Measurements from ENCODE around the gene STAG3.

STAG3 gene

DNA sequence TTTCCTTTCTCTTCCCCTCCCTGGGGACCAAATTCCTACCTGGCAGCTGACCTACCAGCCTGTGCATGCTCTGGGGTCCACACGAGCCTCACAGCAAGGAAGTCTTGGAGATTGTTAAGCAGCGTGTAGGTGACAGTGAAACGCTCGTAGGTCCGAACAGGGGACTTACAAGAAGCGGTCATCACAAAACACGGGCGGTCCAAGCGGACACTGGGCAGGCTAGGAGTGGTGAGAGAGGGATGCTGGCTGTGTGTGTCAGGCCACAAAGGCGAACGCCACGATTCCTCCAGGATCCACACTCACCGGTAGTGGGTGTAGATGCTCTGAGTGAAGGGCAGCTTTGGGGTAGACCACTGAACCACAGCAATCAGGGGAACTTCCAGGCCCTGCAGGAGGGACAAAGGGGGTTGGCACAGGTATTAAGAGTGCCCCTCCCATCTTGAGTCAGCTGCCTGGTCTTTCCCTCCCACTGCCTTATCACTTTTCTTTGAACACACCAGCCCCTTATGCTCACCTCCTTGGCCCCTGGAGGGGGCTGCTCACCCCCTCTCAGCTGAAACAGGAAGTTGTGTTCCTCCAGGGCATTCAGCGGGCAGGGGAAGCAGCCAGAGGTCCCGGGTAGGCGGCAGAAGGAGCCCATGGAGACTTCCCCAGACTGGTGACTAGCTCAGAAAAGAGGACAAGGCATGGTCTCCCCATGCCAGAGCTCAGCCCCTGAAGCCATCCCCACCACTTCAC, 21.2 kb upstream of the STAG3 start:
- DNase-seq = no peak

DNA sequence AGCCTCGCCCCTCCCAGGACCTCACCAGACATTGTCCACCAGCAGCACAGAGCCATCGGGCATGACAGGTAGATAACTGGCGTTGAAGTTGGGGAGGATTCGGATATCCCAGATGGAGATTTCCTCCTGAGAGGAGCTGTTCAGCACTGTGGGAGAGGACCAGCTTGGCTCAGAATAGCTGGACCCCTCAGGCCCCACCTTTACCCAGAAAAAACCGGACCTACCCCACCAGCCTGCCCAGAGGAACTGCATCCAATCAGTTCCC, 20.7 kb upstream of the STAG3 start:
- DNase-seq = no peak

DNA sequence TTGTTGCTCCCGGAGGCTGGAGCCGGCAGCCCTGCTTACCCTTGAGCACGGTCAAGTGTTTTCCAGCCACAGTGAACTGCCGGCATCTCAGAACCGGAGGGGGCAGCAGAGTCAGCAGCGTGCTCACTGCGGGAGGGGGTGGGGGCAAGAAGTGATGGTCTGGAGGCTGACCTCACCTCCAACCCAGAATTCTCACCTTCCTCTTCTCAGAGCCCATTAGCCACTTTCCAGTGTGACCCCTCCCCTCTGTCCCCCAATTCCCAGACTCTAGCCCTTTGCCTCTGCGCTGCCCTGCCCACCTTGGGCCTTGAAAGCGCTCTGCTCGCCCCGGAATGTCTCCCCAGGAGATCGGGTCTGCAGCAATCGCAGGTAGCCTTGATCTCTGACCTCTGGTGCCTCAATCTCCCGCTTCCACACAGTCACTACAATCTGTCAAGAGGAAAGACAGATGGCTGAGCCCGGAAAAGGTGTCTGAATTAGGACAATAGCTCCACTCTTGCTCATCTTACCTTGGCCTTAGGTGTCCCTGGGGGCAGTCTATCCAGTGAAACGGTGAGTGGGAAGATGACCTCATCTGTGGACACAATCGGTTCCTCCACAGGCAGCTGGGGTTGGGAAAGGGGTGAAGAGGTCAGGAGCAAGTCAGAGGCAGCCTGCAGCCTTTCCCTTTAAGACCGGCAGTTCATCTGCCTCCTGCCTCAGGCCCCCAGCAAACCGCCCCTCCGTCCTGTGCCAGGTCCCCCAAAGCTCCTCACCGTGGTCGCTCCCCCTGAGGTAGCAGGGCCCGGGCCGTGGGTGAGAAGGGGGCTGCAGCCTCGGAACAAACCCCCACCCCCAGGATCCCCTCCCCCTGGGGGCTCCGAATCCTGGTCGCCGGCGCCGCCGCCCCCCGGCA, 20.1 kb upstream of the STAG3 start:
- DNase-seq = no peak

DNA sequence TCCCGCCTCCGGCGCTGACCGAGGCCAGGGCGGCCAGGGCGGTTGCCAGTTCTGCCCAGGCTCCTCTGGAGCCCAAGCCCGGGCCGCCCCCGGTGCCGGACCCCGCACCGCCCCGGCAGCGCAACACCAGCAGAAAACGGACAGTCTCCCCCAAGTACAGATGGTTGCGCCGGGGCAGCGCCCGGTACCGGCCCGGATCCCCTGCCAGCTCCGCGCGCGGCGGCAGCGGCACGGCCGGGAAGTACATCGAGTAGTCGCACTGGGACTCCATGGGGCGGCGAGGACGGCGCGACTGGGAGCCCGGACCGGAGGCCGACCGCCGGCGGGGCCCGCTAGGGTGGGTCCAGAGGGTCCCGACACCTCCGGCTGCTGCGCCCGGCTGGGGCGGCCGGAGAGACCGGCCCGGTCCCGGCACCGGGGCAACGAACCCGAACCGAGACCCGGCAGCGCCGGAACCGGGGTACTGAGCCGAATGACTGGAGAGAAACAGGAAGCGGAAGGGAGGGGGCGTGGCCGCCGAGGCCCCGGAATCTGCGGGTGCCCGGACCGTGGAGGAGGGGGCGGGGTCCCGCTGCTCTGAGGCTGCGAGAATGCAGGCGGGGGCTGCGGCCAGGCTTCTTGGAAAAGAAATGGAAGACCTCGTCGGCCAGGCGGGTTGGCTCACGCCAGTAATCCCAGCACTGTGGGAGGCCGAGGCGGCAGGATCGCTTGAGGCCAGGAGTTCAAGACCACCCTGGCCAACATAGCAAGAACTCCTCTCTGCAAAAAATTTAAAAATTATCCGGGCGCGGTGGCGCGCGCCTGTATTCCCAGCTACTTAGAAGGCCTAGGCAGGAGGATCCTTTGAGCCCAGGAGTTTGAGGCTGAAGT, 19.3 kb upstream of the STAG3 start, which contains the start of gene TRAPPC14:
TSS of gene TRAPPC14 (minus strand) at position 495 of the 870 bp plus-strand sequence. CDS start at position 271, 224 bp downstream.
- peak; percentile 92 for DNase-seq

DNA sequence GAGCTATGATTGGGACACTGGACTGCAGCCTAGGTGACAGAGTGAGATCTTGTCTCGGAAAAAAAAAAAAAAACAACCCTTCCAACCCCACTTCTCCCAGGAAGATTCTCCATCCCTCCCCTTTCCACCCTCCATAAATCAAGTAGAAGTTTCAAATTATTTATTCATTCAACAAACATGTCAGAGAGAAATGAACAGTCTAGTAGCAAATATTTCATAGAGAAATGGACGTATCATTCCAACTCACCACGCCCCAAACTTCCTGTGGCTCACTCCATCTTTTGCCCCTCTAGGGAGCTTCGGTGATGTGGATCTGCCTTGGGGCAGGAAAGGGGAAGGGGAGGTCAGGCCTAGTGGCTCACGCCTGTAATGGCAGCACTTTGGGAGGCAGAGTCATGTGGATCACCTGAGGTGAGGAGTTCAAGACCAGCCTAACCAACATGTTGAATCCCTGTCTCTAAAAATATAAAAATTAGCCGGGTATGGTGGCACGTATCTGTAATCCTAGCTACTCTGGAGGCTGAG, 18.6 kb upstream of the STAG3 start:
- DNase-seq = no peak

DNA sequence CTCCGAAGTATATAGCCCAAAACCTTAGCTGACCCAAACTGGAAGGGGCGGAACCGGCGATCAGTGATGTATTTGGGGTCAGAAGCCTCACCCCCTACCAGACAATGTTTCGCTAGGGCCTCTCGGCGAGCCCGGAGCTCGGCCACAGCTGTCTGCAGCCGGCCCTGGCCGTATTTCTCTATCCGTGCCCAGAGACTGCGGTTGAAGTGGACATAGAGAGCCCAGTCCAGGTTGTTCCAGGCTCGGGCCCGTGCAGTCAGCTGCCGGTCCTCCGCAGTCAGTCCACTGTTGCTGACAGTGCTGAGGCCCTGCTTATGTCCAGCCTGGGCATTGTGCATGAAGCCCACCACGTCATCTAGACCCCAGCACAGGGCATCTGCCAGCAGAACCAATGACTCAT, 17.7 kb upstream of the STAG3 start:
- DNase-seq = no peak

DNA sequence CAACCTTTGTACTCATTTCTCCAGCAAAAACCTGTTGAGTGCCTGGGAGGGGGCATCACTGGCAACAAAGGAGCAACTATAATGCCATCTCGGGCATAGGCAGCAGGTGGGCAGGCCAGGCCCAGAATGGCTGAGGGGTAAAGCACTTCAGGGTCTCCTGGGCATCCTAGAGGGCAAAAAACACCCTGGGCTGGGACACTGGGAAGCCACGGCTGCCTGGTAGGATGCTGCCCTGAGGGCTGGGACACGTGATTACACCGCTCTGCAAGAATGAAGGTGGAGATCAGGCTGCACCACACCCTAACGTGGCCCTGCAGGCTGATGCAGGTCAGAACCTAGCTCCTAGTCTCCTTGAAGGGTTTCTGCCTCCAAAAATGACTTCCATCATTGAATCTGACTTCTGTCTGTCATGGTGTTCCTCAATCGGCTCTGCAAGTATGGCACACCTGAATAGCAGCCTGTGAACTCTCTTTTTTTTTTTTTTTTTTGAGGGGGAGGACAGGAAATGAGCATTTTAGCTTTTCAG, 14.6 kb upstream of the STAG3 start:
- no peak for DNase-seq

DNA sequence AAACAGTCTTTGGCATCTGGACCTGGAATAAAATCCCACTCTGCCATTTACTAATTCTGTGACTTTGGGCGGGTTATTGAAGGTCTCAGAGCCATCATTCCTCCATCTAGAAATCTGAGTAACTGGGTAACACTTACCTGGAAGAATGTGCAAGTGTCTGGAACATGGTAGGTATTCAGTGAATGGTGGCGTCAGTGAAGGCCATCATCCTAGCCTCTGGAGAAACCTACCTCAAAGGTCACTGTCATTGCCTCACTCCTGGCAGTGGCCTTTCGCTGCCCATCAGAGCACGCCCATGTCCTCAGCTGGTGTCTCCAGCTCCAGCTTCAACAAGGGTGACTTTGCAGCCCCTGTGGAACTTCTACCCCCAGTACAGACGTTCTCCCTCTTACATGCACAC, 13.8 kb upstream of the STAG3 start:
- no peak for DNase-seq

DNA sequence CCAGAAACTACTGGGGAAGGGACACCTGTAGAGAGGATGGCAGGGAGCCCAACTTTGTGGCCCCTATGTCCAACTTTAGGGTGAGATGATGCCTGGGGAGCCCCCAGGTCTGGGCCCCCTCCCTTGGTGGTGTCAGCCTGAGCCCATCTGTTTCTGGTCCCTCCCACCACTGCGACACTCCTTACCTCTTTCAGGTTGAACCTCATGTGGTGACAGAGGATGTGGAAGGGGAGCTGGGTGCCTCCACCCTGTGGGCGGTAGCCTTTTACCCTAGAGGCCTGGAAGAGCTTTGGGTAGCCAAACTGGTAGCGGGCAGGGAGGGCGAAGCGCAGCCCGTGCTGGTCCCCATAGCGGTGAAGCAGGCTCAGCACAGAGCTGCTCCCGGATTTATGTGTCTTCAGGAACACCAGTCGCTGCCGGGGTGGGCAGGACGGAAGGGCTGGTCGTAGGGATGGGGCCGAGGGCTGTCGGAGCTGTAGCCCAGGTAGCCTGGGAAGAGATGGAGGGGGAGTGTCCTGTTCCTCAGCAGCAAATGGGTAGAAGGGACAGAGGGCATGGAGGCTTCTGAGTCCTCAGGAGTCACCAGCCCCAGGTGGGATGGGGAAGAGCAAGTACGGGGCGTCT, 11.3 kb upstream of the STAG3 start:
- peak; percentile 44 for DNase-seq

DNA sequence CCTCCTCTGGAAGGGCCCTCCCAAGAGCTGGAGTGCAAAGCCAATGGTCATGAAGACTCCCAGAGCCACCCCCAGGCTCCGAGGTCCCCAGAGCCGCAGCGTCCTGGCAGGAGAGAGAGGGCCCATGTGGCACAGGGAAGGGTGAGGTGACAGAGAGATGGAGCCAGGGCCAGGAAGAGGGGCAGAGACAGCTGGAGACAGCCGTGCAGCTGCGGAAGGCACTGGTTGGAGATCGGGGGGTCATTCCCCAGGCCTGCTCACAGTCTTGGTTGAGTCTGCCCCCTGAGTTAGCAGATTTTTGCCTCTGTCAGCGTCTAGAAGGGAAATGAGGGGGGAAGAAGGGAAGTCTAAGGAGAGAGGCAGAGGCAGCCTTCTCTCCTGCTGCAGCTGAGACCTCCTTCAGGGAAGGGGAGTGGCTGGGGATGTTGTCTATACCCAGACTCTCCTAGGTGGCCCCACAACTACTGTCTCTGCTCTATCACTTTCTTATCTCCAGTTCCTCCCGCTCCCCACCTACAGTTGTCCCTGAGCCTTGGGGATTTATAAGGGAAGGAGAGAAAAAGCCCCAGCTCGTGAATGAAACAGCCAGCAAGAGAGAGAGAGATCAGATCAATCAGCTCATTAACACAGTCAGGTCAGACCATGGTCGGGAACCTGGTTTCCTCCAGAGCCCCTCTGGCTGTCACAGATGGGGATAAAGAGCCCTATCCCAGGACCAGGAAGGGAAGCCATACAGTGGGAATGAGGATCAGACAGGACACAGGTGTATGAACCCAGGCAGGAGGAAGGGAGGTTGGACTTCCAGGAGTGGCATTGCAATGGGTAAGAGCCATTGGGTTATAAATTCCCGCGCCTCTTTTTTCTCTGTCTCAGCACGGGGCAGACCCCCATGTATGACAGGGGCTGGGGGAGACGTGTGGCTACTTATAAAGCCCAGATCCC, 10.5 kb upstream of the STAG3 start:
- no peak for DNase-seq

DNA sequence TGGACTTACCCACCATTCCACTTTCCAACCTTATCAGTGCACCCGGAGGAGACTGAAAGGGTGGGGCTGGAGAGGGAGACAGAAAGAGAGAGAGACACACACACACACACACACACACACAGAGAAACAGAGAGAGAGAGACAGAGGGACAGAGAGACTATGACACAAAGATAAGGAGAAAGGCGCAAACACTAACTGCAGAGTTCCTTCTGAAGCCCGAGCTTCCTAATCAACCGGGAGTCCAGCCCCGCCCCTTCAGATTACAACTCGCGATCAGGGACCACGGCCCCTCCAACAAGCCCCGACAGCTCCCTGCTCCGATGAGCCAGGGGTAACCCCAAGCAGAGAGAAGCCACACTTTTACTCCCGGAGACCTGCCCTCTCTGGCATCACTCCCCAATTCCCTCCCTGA, 9.8 kb upstream of the STAG3 start:
- no peak for DNase-seq

DNA sequence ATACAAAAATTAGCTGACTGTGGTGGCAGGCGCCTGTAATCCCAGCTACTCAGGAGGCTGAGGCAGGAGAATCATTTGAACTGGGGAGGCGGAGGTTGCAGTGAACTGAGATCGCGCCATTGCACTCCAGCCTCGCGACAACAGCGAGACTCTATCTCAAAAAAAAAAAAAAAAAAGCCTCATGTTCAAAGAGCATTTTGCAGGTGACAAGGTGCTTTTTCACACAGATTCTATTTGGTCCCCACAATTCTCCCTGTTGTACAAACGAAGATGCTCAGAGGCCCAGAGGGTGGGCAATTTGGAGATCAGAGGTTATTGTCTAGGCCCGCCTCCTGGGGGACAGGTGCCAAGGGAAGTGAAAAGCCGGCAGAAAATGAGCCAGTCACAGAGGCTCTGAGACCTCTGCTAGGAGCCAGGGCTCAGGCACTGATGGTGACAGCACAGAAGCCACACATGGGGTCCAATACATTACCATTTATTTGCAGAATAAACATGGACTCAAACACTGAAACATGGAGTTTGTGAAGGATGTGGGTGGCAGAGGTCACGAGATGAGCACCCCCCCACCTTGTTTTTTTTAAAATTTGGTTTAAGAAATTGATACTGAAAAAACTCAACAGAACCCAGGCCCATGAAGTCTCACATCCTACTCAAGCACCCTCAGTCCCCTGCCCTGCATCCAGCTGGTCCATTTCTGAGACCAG, 8.4 kb upstream of the STAG3 start:
- DNase-seq = peak; percentile 37

DNA sequence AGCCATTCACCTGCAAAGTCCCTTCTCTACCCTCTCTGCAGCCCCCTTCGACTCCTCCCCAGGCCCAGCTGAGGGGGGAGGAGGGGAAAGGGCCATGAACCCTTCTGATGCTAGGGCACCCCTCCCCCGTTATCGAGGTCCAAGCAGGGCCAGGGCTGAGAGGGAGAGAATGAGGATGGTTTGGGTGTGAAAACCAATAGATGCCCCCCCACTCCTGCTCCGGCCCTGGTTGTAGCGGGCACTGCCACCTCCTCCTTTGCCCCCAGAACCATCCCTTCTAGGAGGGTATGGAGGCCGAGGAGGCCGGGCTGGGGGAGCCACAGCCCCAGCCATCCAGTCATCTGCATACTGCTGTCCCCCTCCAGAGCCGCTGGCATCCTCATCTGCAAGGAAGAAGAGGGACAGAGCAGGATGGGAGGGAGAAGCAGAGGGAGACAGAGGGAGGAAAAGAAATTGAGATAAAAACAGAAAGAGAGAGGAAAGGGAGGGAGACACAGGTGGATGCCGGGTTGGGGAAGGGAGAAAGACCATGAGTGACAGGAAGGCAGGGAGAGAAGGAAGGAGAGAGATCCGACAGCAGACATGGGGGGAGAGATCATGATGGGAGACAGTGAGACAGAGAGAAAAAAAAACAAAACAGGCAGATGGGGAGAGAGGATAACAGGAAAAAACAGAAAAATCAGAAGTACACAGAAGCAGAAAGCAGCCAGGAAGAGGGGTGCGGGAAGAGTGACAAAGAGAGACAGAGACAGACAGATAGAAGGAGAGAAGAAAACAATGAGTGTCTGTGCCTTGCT, 7.4 kb upstream of the STAG3 start:
- no peak for DNase-seq

DNA sequence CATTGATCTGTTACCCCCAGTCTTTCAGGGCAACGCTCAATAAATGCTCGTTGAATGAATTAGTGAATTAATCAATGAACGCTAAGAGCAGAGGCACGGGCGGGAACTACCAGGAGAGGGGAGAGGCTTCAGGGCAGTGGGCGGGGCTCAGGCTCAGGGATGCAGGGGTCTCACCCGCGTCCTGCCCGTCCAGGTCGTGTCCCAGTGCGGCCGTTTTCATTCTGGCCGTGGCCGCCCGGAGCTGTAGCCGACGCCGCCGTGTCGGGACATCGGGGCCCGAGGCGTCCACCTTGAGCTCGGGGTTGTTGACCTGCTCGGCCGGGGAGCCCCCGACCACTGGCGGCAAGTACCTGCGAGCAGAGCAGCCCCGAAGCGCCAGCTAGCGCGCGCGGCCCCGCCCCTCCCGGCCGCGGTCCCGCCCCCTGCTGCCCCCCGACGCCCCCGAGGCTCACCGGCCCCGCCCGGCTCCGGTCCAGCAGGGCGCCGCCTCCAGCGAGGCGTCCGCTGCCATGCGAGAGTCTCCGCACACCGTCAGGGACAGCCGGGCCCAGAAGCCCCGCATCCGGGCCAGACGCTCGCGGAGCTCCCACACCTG, 6.5 kb upstream of the STAG3 start:
- DNase-seq = peak; percentile 52

DNA sequence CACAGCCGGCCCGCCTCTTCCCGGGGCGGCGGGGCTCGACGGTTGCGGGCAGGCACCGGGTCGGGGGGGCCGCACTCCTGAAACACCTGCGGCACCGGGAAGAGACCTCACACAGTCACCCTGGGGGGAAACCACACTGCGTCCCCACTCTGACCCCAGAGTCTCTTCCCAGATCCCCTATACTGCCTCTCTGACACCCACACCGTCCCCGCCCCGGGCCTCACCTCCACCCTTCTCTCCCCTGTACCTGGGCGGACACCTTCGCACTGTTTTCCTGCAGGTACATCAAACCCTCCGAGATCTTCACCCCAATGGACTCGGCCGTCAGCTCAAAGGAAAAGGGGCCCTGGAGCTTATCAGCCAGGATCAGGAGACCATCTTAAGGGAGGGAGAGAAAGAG, 5.9 kb upstream of the STAG3 start:
- no peak for DNase-seq

DNA sequence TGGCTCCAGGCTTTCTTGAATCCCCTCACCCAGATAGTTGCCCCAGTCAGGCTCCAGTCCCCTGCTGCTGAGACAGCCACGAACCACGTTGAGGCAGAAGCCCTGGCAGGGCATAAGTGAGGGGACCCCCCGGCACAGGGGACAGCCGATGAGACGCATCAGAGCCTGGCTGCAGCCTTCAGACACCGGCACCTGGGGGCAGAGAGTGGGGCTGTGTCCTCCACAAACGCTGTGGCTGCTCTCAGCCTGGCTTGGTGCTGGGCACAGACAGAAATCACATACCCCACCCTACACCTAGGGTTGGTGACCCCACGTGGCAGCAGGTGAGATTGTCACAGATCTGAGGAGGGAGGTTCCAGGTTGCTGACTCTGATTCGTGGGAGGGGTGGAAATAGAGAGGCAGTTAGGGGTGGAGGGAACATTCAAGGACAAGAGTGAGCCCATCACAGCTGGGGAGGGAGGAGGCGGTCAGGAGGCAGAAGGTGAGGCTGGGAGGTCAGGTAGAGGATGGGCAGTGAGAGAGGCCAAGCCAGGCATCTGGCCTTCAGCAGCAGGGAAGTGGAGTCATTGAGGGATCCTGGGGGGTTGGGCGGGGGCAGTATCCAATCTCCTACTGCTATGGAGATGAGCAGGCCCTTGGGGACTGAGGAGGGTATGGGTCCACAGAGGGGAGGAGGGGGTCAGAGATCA, 3.8 kb upstream of the STAG3 start:
- DNase-seq = no peak

DNA sequence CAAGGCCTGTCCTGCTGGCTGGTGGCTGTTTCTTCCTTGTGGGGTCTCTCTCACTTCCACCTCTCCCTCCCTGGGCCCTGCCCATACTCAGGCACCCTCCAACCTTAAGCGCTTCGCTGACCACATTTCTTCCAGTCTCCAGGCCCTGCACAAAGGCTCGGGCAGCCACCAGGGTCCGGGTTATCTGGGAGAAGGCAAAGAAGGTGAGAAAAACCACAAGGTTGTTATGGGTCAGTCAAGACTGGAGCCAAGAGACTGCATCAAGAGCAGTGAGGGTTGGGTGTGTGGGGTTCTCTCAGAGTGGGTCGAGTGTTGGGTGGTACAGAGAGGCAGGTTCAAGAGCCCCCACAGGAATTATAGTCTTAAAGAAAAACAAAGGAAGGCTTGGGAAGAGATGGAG, 3.1 kb upstream of the STAG3 start:
- DNase-seq = no peak

DNA sequence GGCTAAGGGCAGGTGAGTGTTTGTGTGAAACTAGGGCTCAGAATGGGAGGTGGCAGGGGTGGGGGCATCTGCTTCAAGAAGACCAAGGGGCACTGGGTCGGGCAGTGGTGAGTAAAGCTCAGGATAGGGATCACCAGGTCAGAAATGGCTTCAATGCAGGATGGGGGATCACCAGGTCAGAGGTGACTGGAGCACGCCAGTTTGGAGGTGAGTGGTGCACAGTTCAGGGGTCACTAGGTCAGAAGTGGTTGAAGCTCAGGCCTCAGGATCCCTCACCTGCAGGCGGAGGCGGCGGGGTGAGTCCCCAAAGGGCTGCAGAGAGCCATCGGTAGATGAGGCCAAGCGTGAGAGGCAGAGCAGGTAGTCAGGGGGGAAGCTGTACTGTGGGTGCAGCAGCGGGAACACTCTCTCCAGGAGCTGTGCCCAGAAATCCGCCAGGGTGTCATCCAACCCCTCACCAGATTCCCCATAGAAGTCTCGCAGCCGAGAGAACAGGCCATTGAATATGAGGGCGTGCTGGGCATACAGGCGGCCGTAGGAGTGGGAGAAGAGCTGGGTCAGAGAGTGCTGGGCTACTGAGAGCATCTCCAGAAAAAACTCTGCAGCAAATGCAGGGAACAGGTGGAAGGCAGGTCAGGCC, 2.3 kb upstream of the STAG3 start:
- DNase-seq = no peak

Measured in activated T-cell treated with anti-CD3 and anti-CD28 coated beads, Interleukin-2, amount 50 U/mL, for 1 hour (primary cell).